Tibial nerve (tissue), 4 donors: Measurements from ENCODE around the gene CPT1B. TPM values are rescaled to one million over a fixed set of nuclear protein-coding genes. Genes with fewer than 3 reads are reported as not detected.

Source experiments
- DNase-seq, 2 donors: peaks; one replicate each; pipeline ENCODE4 v3.0.0-alpha.2; 2019; ENCODE audit warnings: low spot score in 2 of 2
- H3K27ac ChIP-seq, 4 donors: fragments of 200-600 bp; sonication (generic) in 3 of 4; one replicate each; pipeline ENCODE4 v1.5.1; 2017 to 2019; ENCODE audit warnings: mild to moderate bottlenecking in 1 of 4
- H3K27me3 ChIP-seq, 2 donors: fragments of 200-600 bp; sonication (generic) in 1 of 2; one replicate each; pipeline versions ENCODE4 v1.5.1 to v1.6.0; 2017 to 2019
- H3K36me3 ChIP-seq, 3 donors: fragments of 200-600 bp; sonication (generic); one replicate each; pipeline ENCODE4 v1.5.1; 2018 to 2019
- H3K4me1 ChIP-seq, 4 donors: fragments of 200-600 bp; sonication (generic) in 3 of 4; one replicate each; pipeline ENCODE4 v1.5.1; 2017 to 2019
- H3K4me3 ChIP-seq, 4 donors: fragments of 200-600 bp; sonication (generic) in 3 of 4; one replicate each; pipeline ENCODE4 v1.5.1; 2017 to 2019; ENCODE audit warnings: mild to moderate bottlenecking in 1 of 4, moderate library complexity in 1 of 4
- H3K9me3 ChIP-seq, 4 donors: fragments of 200-600 bp; sonication (generic) in 3 of 4; one replicate each; pipeline ENCODE4 v1.5.1; 2017 to 2019
- EP300 ChIP-seq, 2 donors: sonication (generic); formaldehyde crosslinking; IDR thresholded peaks; one replicate each; pipeline ENCODE4 v1.6.1; 2017; ENCODE audit warnings: antibody characterized with exemption in 2 of 2, mild to moderate bottlenecking in 1 of 2
- POLR2A ChIP-seq, 2 donors: fragments of 450-650 bp; IDR thresholded peaks; one replicate each; pipeline ENCODE4 v1.6.1; 2017; ENCODE audit warnings: antibody characterized with exemption in 2 of 2, mild to moderate bottlenecking in 2 of 2, moderate library complexity in 2 of 2
- WGBS, 2 donors: methylation state at CpG; one replicate each; pipeline ENCODE4 v1.1.5; 2018; 5-methylcytosine and 5-hydroxymethylcytosine counted together
- total RNA-seq, 4 donors: library from RNA; depleted of rRNA; stranded (reverse); fragments of >200 nt; gene quantifications; one replicate each; pipeline ENCODE4 v1.1.0, GENCODE V29; 2016
- TF ChIP-seq, protein P1 (sequence below), 5 experiments: fragments of 200-600 bp in 3 of 5; fragments of 450-650 bp in 2 of 5; sonication (generic) in 3 of 5; IDR thresholded peaks; one replicate each; pipeline ENCODE4 v1.5.1; 2016 to 2019; ENCODE audit warnings: antibody characterized with exemption in 5 of 5, mild to moderate bottlenecking in 3 of 5, moderate library complexity in 2 of 5

CPT1B gene
- total RNA-seq, 4 donors from 2014 or later, result 7.2 to 22.6 (median 15.1) TPM

DNA sequence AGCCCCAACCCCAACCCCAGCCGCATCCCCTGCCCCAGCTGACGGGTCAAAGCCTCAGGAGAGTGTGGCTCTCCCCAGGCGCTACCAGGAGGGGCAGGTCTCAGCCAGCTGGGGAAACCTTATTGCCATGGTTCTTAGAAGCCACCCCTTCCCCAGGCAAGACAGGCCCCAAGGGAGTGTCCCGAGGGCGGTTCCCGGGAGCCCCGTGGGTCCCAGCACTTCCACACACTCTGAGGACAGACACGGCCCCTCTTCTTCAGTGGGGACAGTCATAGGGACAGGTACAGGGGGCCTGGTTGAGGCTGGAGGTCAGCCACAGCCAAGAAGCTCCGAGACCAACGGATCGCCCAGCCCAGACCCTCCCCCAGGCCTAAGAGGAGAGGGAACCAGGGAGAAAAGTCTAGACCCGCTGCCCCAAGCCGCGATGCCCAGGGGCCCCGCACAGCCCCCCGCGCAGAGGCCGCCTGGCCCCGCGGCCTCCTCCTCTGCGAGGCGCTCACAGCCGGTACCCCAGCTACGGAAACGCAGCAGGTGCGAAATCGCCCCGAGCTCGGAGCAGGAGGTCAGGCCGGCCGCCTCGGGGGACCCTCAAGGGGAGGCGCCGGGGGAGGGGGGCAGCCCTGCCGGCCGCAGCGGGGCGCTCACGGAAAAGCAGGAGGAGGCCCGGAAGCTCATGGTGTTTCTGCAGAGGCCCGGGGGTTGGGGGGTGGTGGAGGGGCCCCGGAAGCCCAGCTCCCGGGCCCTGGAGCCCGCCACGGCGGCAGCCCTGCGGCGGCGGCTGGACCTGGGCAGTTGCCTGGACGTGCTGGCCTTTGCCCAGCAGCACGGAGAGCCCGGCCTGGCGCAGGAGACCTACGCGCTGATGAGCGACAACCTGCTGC, 29.9 kb downstream of the CPT1B start:
- H3K27ac ChIP-seq, result peak overlapping the region in 2 of 4 donors; percentile 11 to 71
- peaks cover 0 to 63% of the 10 kb centered on the region in 2 donors for H3K27me3 ChIP-seq
- H3K36me3 ChIP-seq, result no peaks in the 10 kb centered on the region
- no peak for DNase-seq
- peaks cover 0 to 34% (median 20%) of the 10 kb centered on the region in 4 donors for H3K4me1 ChIP-seq
- no peaks in the 10 kb centered on the region for H3K9me3 ChIP-seq
- peak overlapping the region in 3 of 4 donors; percentile 1 to 46 (median 40) for H3K4me3 ChIP-seq
- WGBS, 2 donors, result 0 to 8% methylated on average over 10 to 18 of the region's 56 CpGs
- TF ChIP-seq EP300 (IDR thresholded peaks at IDR 0.05) (no peak), POLR2A (IDR thresholded peaks at IDR 0.05) (no peak)
- TF ChIP-seq, protein P1, sequence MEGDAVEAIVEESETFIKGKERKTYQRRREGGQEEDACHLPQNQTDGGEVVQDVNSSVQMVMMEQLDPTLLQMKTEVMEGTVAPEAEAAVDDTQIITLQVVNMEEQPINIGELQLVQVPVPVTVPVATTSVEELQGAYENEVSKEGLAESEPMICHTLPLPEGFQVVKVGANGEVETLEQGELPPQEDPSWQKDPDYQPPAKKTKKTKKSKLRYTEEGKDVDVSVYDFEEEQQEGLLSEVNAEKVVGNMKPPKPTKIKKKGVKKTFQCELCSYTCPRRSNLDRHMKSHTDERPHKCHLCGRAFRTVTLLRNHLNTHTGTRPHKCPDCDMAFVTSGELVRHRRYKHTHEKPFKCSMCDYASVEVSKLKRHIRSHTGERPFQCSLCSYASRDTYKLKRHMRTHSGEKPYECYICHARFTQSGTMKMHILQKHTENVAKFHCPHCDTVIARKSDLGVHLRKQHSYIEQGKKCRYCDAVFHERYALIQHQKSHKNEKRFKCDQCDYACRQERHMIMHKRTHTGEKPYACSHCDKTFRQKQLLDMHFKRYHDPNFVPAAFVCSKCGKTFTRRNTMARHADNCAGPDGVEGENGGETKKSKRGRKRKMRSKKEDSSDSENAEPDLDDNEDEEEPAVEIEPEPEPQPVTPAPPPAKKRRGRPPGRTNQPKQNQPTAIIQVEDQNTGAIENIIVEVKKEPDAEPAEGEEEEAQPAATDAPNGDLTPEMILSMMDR (IDR thresholded peaks at IDR 0.05), result no peak

DNA sequence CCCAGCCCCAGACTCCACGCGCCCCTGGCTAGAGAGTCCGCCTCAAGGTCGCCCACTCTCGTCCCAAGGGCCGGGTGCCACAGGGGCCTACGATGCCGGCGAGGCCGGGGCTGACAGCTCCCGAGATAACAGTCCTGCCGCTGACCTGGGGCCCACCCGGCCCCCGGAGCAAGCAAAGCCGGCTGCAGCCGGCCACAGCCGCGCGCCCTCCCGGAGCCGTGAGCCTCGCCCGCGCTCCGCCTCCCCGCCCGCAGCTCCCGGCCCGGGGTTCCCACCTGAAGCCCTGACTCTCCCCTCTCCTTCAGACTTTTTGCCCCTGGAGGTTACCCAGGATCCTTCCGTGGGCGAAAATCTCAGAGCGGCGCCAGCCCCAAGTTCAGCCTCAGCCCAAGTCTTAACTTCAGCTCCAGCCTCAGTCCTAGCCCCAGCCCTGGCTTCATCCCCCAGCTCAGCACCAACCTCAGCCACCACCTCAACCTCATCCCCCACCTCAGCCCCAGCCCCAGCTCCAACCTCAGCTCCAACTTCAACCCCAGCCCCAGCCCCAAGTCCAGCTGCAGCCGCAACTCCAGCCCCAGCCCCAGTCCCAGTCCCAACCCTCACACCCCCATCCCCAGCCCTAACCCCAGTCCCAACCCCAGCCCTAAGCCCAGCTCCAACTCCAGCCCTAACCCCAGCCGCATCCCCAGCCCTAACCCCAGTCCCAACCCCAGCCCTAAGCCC, 30.8 kb downstream of the CPT1B start:
- H3K36me3 ChIP-seq, result no peaks in the 10 kb centered on the region
- peaks cover 0 to 63% of the 10 kb centered on the region in 2 donors for H3K27me3 ChIP-seq
- H3K9me3 ChIP-seq, result no peaks in the 10 kb centered on the region
- WGBS, 2 donors, result 10 to 51% methylated on average over 20 to 35 of the region's 35 CpGs
- H3K4me3 ChIP-seq, result peak overlapping the region in 1 of 4 donors; percentile 3
- peaks cover 0 to 34% (median 20%) of the 10 kb centered on the region in 4 donors for H3K4me1 ChIP-seq
- TF ChIP-seq, protein P1 (IDR thresholded peaks at IDR 0.05), result no peak
- TF ChIP-seq POLR2A (IDR thresholded peaks at IDR 0.05) (no peak), EP300 (IDR thresholded peaks at IDR 0.05) (no peak)
- H3K27ac ChIP-seq, result no peak overlapping the region
- DNase-seq, result no peak

DNA sequence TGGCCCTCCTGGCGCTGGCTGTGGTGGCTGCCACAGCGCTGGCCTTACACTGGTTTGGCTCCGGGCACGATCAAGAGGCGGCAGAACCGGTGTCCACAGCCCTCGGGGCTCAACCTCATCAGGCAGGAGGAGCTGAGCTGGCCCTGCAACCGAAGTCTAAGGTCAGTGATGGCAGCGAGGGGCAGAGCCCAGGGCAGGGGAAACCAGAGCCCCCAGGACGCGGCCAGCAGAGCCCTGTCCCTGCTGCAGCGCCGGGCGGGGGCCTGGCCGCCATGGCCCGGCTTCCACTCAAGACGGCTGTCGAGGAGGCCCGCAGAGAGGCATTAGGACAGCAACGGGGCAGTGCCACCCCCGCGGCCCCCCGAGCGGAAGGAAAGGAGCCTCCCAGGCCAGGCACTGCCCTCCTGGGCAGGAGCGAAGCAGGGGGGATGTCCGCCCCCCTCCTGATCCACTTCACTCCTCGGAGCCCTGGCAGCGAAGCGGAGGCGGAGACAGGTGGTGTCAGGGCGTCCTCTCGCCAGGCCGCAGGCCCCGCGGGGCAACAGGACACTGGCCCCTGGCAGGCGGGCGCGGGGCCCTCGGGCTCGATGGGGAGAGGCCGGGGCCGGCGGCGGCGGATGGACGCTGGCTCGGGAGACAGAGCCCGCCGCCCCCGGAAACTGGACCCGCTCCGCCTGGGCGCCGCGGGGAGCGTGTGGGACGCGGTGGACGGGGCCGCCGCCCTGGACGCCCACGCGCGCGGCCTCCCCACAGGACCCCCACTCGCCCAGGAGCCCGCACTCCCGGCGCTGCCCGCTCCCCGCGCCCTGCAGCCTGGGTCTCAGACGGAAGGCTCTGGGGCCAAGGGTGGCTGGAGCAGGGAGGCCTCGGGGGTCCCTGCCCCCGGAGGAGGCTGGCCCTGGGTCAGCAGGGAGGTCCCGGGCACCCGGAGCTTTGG, 31.6 kb downstream of the CPT1B start:
- WGBS, 2 donors, result 55 to 66% methylated on average over 12 to 34 of the region's 78 CpGs

DNA sequence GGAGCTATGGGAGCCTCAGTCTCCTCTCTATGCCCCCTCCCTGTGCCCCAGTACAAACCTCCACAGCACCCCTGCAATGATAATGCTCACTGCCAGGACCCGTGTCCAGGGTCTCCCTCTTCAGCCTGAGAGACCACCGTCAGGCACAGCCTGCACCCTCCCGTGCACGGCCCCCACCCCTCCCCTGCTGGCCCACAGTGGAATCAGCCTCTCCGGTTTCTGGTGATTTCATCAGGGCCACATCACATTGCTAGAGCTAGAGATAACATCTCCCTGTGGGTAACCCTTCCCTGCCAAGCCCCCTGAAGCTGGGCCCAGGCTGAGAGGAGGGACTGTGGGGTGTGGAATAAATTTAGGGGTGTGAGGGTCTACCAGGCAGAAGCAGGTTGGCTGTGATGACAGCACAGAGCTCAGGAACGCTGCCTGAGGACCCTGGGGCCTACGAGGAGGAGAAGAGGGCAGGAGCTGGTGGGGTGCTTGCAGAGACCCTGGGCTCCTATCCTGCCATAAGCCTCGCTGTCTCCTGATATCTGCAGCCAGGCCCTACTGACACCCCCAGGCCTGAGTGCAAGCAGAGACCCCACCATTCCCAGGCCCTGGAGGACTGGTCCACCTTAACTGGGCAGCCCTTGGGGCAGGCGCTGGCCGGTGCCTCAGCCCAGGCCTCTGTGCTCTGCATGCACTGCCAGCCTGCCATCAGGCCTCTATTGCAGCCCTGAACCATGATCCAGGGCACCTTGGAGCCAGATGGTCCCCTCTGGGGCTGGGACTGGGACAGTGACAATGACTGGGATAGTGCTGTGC, 32.5 kb downstream of the CPT1B start, which contains the start of gene KLHDC7B:
TSS of gene KLHDC7B (plus strand) at position 378 of the 804 bp plus-strand sequence. CDS start at position 723, 345 bp downstream.
- H3K9me3 ChIP-seq, result no peaks in the 10 kb centered on the region
- H3K27ac ChIP-seq, result peak within 1 kb of the TSS in 1 of 4 donors; percentile 59
- no peak for DNase-seq
- H3K36me3 ChIP-seq, result no peaks in the 10 kb centered on the region
- H3K4me3 ChIP-seq, result no peak within 1 kb of the TSS
- 51 to 65% methylated on average over 9 of the region's 10 CpGs for WGBS, 2 donors
- TF ChIP-seq EP300 (IDR thresholded peaks at IDR 0.05) (no peak), POLR2A (IDR thresholded peaks at IDR 0.05) (no peak)
- TF ChIP-seq, protein P1 (IDR thresholded peaks at IDR 0.05), result no peak
- peaks cover 0 to 63% of the 10 kb centered on the region in 2 donors for H3K27me3 ChIP-seq
- peaks cover 0 to 42% (median 20%) of the 10 kb centered on the region in 4 donors for H3K4me1 ChIP-seq

More for the DNA sequence above, 31.6 kb downstream of the CPT1B start:
- Histone ChIP-seq H3K4me1 (peaks cover 0 to 38% (median 20%) of the 10 kb centered on the region in 4 donors), H3K27me3 (peaks cover 0 to 63% of the 10 kb centered on the region in 2 donors), H3K36me3 (no peaks in the 10 kb centered on the region), H3K9me3 (no peaks in the 10 kb centered on the region), H3K4me3 (no peak overlapping the region), H3K27ac (no peak overlapping the region)
- no peak for TF ChIP-seq POLR2A (IDR thresholded peaks at IDR 0.05)
- TF ChIP-seq, protein P1 (IDR thresholded peaks at IDR 0.05), result no peak
- no peak for TF ChIP-seq EP300 (IDR thresholded peaks at IDR 0.05)
- DNase-seq, result no peak
